Amygdala (tissue), 56 donors: ENCODE measurements around the gene RHBDL3.

Experiments used
- DNase-seq, 56 donors: peaks; one replicate each; lab custom pipeline; 2025; lab: John Stamatoyannopoulos, UW

The RHBDL3 gene

DNA sequence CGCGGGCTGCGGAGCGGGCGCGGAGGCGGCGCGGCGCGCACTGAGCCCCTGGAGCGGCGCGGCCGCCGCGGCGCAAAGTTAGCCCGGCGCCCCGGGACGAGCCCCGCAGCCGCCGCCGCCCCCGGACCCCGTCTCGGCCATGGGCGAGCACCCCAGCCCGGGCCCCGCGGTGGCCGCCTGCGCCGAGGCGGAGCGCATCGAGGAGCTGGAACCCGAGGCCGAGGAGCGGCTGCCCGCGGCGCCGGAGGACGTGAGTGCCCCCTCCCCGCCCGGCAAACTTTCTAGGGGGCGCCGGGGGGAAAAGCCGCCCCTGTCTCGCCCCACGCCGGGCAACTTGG lies 388 bp downstream of the RHBDL3 start:
- no peak for DNase-seq

DNA sequence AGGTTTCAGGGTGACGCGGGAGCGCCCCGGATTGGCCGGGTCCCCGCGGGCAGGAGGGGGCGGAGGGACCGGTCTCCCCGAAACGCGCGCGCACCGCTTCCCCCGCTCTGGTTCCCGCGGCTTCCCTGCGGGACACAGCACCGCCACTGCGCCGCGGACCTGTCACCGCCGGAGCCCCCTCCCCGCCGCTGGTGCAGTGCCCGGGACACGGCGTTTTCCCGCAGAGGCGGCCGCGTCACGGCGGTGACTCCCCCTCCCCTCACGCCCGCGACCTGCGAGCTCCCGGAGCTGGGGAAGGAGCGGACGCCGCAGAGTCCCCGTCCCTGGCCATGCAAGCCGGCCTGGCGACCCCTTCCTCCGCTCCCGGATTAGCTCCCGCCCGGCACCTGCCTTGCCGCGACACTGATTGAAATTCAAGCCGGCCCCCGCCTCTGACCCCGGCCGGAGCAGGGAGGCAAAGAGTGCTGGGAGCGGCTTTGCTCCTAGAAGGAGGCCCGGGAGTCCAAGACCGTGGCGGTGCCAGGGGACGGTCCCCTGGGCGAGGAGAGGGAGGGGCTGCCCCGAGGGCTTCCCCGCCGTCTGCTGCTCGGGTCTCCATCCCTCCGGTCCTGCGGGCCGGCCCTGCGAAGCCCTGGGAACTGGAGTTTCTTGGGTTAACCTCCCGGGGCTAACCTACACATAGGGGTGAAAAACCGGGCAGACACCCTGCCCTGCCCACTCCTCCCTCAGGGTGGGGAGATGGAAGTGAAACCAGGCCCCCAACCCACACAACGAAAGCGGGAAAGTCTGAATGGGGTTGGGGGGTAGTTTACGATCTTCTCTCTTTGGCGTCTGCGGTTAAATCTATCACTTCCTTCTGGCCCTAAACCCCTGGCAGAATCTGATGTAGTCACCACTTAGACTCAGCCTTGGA lies 1.0 kb downstream of the RHBDL3 start:
- DNase-seq = peak in 3 of 56 donors; percentile 17 to 35 (median 33)

DNA sequence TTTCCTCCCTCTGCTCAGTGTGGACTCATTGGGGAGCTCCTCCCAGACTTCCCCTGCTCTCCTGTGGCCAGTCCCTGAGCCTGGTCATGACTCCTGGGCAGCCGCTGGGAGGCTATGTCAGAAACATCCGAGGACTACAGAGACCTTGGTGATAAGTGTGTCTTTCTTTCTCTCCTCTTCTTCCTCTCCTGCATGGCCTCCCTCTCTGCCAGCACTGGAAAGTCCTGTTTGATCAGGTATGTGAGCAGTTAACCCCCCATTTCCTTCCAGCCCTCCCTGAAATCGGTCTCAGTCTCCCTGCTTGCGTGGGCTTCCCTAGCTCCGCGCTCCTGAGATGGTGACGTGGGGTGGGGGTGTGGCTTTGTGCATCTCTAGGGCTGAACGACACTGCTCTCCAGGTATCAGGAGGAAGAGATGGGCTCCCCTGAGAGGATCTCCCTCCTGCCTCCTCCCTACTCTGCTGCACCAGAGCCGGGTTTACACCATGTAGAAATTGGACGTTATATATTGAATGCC lies 2.1 kb downstream of the RHBDL3 start:
- peak in 4 of 56 donors; percentile 9 to 37 (median 24) for DNase-seq

DNA sequence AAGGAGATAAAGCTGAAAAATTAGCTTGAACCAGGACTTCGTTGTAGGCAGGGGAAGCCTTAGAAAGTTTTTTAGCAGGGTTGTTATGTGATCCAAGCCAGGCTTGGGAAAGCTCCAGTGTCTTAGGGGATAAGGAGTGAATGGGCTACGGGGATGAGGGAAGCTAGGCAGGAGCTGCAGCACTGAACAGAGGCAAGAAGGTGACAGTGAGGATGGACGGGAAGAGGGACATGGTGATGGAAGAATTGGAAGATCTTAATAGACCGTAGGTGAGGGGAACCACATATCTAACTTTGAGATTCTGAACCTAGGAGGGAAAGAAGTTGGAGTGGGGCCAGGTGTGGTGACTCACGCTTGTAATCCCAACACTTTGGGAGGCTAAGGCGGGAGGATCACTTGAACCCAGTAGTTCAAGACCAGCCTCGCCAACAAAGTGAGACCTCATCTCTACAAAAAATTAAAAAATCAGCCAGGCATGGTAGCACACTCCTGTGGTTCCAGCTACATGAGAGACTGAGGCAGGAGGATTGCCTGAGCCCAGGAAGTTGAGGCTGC lies 3.2 kb downstream of the RHBDL3 start:
- DNase-seq = no peak

DNA sequence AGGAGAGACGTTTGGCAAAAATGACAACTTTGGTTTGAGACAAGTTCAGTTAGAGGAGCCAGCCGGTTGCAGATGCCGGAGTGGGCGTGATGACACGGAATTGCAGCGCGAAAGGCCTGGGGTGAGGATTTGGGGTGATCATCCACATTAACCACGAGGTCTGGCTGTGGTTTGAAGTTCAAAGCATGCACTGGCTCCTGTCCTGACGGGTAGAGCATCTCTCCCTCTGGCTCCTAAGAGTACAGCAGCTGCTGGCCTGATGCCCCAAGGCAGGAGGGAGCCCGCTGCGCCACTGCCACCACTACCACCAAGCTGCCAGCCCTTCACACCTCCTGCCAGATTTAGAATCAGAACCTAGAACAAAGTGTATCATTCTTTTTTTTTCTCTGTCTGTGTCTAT lies 3.7 kb downstream of the RHBDL3 start:
- DNase-seq = peak in 12 of 56 donors; percentile 9 to 44 (median 19)

DNA sequence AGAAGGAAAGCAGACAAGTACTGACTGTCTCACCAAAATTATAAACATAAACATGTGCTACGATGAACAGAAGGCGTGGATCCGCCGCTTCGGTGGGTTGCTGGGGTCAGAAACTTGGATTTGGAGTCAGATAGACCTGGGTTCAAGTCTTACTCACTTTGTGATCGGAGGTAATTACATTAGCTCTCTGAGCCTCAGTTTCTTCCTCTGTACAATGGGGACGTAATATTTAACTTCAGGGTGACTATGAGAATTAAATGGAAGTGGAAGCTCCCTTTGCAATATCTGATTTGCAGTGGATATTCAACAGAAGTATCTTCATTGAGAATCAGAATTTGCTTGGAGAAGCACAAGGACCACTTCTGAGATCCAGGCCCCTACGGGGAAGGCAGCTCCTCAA lies 6.2 kb downstream of the RHBDL3 start:
- no peak for DNase-seq

DNA sequence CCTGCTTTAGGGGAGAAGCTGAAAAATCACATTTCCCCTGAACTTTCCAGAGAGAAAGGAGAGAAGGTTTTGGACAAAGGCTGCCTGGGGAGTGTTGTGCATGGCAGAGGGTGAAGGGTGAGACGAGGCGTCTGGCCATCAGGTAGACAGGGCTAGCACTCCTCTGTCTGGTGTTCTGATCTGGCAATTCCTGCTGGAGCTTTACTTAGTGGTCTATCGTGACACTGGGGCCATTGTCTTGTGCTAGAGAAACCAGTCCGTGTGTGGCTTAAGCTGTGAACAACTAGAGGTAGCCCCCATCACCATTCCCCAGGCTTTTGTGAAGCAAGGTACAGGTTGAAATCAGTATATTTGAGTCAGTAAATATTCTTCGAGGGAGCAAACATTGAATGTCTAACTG lies 8.5 kb downstream of the RHBDL3 start:
- DNase-seq = no peak

DNA sequence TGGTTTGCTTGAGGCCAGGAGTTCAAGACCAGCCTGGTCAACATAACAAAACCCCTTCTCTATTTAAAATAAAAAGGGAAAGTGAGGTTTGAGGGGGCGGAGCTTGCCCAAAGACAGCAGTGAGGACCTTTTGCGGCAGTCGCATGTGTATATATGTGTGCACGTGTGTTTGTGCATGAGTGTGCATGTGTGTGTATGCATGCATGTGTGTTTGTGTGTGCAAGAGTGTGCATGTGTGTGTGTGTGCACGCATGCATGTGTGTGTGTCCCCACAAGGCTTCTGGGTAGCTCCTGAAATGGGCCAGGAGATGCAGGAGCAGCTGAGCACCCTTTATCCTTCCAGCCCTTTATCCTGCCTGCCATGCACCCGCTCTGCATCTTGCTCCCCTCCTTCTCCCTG lies 9.0 kb downstream of the RHBDL3 start:
- no peak for DNase-seq

DNA sequence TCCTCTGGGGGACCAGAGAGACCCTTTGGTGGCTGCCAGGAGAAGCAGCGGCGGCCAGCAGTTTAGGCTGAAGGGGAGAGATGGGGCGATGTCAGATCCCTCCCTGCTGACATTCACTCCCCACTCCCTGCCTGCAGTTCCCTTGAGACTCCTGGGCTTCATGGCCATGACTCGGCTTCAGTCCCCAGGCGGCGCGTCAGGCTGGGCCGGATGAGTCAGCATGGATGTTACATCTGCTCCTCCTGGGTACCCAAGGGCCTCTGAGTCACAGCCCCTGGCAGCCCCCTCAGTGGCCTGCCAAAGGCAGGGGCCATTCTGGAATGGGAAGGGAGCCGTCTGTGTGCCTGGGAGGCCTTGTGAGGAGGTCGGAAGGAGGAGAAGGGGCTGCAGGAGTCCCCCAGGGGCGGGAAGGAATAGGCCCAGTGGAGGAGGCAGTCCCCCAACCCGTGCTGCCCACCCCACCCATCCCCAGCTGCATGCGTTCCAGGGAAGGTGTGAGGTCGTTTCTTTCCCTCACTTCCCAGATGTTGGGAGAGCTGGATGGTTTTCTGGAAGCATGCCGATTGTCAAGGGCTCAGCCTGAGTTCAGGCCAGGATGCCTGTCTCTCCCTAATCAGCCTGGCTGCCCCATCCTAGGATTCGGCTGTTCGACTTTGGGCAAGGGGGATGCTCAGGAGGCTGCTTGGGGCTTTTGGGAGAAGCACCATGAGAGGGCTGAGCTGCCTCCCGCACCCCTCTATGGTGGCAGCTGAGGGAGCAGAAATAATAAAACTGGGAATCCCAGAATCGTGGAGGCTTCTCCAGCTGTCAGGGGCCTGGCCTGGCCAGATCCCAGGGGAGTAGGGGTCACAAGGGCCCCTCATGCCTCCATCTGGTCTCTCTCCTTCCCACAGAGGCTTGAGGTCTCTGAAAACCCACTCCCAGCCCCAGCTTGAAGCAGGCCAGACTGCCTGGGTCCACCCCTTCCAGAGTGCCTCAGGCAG lies 9.7 kb downstream of the RHBDL3 start:
- DNase-seq = peak in 5 of 56 donors; percentile 19 to 44 (median 30)

DNA sequence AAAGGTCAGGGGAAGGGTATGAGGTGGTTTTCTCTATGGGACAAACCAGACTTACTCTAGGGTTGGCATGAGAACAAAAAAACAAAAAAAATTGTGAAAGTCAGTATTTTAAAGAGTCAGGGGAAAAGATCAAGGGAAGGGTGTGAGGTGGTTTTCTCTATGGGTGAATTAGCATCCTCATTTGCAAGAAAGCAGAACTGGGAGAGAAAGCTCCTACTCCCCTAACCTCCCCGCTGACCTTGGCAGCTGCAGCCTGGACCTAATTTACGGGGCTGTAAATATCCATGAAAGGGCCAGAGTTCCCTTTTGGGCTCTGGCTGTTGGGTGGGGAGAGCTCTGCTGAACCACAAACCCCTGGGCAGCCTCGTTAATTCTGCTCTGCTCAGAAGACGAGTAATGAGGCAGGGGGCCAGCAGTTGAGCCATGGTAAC lies 10.6 kb downstream of the RHBDL3 start:
- DNase-seq = no peak

DNA sequence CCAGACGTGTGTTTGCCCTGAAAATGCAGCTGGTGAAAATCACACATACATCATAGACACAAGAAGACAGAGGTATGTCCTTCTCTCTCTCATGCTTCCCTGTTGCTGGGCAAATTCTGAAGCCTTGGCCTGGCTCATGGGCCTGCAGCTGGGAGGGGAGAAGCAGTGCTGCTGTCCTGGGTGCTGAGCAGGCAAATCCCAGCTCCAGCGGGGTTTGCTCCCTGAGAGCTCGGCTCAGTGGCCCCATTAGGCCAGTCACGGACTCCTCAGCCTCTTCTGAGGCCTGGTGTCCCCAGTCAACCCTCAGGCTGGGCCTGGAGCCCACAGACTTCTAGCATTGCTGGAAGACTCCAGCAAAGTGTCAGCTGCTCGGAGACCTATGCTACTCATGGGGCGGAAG lies 11.7 kb downstream of the RHBDL3 start:
- DNase-seq = peak in 21 of 56 donors; percentile 5 to 70 (median 29)

DNA sequence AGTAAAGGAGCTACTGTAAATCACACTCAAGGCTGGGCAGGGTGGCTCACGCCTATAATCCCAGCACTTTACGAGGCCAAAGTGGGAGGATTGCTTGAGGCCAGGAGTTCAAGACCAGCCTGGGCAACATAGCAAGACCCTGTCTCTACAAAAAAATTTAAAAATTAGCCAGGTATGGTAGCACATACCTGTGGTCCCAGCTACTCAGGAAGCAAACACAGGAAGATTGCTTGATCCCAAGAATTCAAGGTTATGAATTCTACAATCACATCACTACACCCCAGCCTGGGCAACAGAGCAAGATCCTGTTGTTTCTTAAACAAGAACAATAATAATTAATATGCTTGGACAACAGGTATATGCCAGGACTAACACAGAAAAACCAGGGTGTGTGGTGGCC lies 13.2 kb downstream of the RHBDL3 start:
- no peak for DNase-seq

DNA sequence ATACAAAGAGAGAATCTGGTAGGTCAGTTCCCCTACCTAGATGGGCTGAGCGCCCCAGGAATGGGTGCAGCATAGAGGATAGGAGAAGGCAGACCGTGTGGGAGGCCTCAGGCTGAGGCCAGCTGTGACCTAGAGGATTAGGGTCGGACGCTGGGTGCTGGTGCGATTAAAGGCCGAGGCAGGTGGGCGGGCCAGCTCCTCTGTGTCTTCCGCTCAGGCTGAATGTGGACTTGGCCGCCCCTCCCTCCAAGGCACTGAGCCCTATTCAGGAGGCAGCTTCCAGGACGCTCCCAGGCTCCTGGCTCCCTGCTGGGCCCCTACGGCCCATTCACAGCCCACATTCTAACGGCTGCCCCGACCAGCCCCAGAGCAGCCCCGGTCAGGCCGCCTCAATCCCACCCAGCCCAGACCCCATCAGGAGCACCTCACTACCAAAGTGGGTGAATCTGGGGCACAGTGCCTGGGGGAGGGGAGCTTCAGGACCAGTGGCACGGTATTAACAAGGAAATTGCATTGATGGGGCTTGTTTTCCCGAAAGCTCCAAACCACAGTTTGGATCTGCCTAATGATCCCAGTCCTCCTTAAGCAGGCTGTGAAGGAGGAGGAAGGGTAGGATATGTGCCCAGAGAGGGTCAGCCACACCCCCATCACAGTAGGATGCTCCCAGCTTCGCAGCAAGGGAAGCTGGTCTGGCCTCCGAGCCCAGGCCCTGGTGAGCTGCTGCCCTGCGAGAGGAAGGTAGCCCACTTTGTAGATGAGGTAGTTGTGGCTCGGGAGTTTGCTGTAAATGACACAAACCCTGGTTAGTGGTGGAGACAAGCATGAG lies 14.5 kb downstream of the RHBDL3 start:
- no peak for DNase-seq

DNA sequence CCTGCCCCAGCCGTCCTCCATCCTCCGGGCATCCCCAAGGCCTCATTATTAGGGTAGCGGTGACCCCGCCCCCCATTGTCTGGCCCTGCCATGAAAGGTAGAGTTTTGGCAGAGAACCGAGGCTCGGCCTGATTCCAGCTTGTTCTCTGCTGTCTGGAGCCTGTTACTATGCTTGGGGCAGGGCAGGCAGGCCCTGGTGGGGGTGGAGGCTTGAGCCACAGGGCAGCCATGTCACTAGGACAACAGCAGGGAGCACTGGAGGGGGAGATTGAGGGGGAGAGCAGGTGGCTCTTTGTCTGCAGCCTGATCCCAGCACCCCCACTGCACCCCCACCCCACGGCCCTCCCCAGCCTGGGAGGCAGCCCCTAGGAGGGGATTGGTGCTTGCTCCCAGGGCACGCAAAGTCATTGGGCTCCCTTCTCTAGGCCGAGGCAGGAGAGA lies 15.4 kb downstream of the RHBDL3 start:
- DNase-seq = peak in 2 of 56 donors; percentile 44 to 70

DNA sequence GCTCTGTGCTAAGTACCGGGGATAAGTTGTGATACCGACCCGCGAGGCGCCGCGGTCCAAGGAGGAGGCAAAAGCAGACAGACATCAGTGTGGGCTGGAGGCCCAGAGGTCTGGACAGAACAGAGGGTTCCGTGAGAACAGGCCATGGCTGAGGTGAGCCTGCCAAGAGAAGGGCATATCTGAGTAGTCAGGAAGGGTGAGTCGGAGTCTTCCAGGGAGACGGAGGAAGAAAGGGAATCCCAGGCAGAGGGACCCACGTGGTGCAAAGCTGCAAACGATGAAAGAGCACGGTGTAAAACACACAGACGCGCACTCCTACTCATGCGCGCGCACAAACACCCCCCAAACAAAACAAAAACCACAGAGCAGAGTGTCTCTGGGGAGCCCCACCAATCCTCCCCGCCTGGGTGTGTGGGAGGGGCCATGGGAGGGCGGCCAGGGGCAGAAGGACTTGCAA lies 18.1 kb downstream of the RHBDL3 start:
- peak in 18 of 56 donors; percentile 8 to 54 (median 22) for DNase-seq

DNA sequence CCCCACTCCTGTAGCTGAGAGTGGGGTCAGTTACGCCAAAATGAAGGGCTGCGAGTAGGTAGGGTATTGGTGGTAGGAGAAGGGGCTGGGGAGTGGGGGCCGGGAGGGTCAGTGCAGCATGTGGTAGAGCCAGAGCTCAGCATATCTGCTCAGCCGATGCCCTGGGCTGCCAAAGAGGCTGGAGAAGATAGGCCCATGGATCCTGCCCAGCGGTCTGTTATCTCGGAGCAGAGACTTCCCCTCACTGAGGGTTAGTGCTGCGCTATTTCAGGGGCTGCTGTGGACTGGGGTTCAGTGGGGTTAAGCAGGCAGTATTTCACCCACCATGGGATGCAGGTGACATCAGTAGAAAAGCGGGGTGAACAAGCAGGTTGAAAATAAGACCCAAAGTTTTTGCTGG lies 19.7 kb downstream of the RHBDL3 start:
- no peak for DNase-seq

DNA sequence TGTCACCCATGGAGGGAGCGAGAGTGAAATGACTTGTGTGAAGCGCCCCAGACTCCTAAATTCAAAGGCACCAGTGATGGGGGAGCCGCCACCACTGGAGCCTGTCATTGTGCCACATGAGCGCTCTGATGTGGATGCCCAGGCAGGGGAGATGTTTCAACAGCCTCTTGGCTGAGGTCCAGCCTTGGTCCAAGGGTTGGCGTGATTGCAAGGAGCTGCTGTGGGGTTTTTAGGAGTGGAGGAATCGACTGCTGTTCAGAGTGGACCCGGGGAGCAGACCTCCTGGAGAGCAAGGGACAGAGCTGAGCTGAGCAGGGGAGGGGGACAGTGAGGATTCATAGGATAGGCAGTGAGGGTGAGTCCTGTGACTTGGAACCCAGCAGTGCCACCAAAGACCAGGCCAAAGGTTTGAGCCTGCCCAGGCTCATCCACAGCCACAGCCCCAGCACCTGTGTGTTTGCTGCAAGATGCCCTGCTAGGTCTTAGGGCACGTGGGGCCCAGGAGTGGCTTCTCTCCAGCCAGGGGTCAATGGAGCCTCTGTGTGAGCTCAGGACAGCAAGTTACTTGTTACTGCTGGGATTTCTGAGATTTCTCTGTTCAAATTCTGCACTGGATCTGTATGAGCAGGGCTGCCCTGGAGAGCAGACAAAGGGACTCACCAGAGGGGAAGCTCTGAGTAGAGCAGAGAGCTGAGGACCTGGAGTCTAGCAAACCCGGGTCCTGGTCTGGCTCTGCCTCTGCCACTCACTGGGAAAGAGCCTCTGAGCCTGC lies 20.3 kb downstream of the RHBDL3 start:
- peak in 45 of 56 donors; percentile 18 to 86 (median 58) for DNase-seq

DNA sequence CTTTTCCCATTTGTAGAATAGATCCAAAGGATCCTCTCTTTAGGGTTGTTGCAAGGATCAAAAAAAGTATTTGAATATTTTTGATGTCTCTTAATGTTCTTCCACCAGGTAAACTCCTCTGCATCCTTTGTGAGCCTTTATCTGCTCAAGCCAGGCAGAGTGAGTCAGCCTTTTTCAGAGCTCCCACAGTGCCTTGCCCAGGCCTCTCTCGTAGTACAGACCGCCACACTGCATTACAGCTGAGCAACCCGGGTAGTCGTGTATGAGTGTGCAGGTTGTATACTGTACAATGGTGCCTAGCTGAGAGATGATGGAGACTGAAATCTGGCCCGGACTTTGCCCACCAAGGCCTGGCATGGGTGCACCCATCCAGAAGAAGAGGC lies 20.9 kb downstream of the RHBDL3 start:
- no peak for DNase-seq
